ENCODE measurements around the gene P2RX7. TPM values are rescaled to one million over a fixed set of nuclear protein-coding genes. Genes with fewer than 3 reads are reported as not detected.
A peak's percentile ranks its signal among the peaks of the same experiment; 100 is the strongest.
"Not testable (repeated sequence)": the region's sequence is repeated elsewhere in the genome, so short reads cannot be mapped to it uniquely, and the experiment has no call there.

P2RX7 gene
- total RNA-seq, 1 donor from 2014 or later, result 0.07 TPM

DNA sequence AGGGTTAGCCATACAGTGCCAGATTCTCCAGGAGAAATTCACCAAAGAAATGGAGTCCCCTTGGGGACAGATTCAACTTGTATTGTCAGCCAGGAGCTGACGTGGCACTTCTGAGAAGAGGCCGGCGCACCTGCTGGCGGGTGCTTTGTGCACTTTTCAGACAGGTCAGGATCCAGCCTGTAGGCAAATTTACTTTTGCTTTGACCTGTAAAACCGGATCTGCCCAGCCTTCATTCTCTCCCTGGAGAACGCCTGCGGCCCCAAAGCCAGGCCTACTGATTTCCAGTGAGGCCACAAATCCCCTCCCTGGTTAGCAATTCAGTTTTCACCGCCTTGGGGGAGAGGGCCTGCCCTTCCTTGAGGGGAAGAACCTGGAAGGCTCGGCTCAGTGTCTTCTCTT lies 94.6 kb downstream of the P2RX7 start:
- H3K4me1 Mint-ChIP-seq (ENCODE audit: low read depth, unreplicated experiment), result no peaks in the 10 kb centered on the region
- Histone ChIP-seq H3K4me2 (ENCODE audit: low read length) (no peak overlapping the region), H3K9ac (ENCODE audit: low read length) (no peak overlapping the region), H2AFZ (ENCODE audit: low read depth, low read length) (no peak overlapping the region), H3K36me3 (ENCODE audit: insufficient read depth, low read length) (no peaks in the 10 kb centered on the region), H3K9me3 (ENCODE audit: insufficient read depth, low read depth, low read length) (no peaks in the 10 kb centered on the region), H3K4me1 (ENCODE audit: insufficient read depth, low read length) (no peaks in the 10 kb centered on the region), H3K27me3 (ENCODE audit: insufficient read depth, low read length) (no peaks in the 10 kb centered on the region), H3K27ac (ENCODE audit: low read depth, low read length) (no peak overlapping the region), H4K20me1 (ENCODE audit: insufficient read depth, low read length) (no peaks in the 10 kb centered on the region), H3K79me2 (ENCODE audit: insufficient read depth, low read length) (no peaks in the 10 kb centered on the region), H3K4me3 (ENCODE audit: insufficient read depth, low read depth, low read length) (no peak overlapping the region)
- no peak for DNase-seq (ENCODE audit: low read depth)
- TF ChIP-seq, protein P1, sequence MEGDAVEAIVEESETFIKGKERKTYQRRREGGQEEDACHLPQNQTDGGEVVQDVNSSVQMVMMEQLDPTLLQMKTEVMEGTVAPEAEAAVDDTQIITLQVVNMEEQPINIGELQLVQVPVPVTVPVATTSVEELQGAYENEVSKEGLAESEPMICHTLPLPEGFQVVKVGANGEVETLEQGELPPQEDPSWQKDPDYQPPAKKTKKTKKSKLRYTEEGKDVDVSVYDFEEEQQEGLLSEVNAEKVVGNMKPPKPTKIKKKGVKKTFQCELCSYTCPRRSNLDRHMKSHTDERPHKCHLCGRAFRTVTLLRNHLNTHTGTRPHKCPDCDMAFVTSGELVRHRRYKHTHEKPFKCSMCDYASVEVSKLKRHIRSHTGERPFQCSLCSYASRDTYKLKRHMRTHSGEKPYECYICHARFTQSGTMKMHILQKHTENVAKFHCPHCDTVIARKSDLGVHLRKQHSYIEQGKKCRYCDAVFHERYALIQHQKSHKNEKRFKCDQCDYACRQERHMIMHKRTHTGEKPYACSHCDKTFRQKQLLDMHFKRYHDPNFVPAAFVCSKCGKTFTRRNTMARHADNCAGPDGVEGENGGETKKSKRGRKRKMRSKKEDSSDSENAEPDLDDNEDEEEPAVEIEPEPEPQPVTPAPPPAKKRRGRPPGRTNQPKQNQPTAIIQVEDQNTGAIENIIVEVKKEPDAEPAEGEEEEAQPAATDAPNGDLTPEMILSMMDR (IDR thresholded peaks at IDR 0.05; ENCODE audit: insufficient read depth, low read depth, low read length), result no peak
- TF ChIP-seq EZH2 (IDR thresholded peaks at IDR 0.05; ENCODE audit: insufficient read depth, low read length), result no peak
- no peak overlapping the region for H3K4me3 Mint-ChIP-seq (ENCODE audit: unreplicated experiment)
- no peak overlapping the region for H3K27ac Mint-ChIP-seq (ENCODE audit: unreplicated experiment)
- FAIRE-seq, result no peak
- H3K27me3 Mint-ChIP-seq (ENCODE audit: low read depth, unreplicated experiment), result no peaks in the 10 kb centered on the region
- H3K36me3 Mint-ChIP-seq (ENCODE audit: low read depth, unreplicated experiment), result peaks cover 11% of the 10 kb centered on the region
- no peaks in the 10 kb centered on the region for H3K9me3 Mint-ChIP-seq (ENCODE audit: unreplicated experiment)

GRCh38 chr12:121228919-121229665 lies 96.4 kb downstream of the P2RX7 start:
- TF ChIP-seq EZH2 (IDR thresholded peaks at IDR 0.05; ENCODE audit: insufficient read depth, low read length), result no peak
- Mint-ChIP-seq H3K4me1 (ENCODE audit: low read depth, unreplicated experiment) (no peaks in the 10 kb centered on the region), H3K9me3 (ENCODE audit: unreplicated experiment) (no peaks in the 10 kb centered on the region), H3K4me3 (ENCODE audit: unreplicated experiment) (no peak overlapping the region), H3K27ac (ENCODE audit: unreplicated experiment) (no peak overlapping the region), H3K27me3 (ENCODE audit: low read depth, unreplicated experiment) (no peaks in the 10 kb centered on the region), H3K36me3 (ENCODE audit: low read depth, unreplicated experiment) (peaks cover 12% of the 10 kb centered on the region)
- Histone ChIP-seq H3K4me2 (ENCODE audit: low read length) (no peak overlapping the region), H3K27ac (ENCODE audit: low read depth, low read length) (no peak overlapping the region), H3K27me3 (ENCODE audit: insufficient read depth, low read length) (no peaks in the 10 kb centered on the region), H3K79me2 (ENCODE audit: insufficient read depth, low read length) (no peaks in the 10 kb centered on the region), H3K4me1 (ENCODE audit: insufficient read depth, low read length) (no peaks in the 10 kb centered on the region), H4K20me1 (ENCODE audit: insufficient read depth, low read length) (no peaks in the 10 kb centered on the region), H3K9ac (ENCODE audit: low read length) (no peak overlapping the region), H3K36me3 (ENCODE audit: insufficient read depth, low read length) (no peaks in the 10 kb centered on the region), H3K9me3 (ENCODE audit: insufficient read depth, low read depth, low read length) (no peaks in the 10 kb centered on the region), H3K4me3 (ENCODE audit: insufficient read depth, low read depth, low read length) (no peak overlapping the region), H2AFZ (ENCODE audit: low read depth, low read length) (no peak overlapping the region)
- DNase-seq (ENCODE audit: low read depth), result no peak
- FAIRE-seq, result no peak

- H3K36me3 Mint-ChIP-seq (ENCODE audit: low read depth, unreplicated experiment), result peaks cover 12% of the 10 kb centered on the region
- H2AFZ ChIP-seq (ENCODE audit: low read depth, low read length); H3K4me2 ChIP-seq (ENCODE audit: low read length): not testable (repeated sequence)
Observed at GRCh38 chr12:121229826-121230537, 97.3 kb downstream of the P2RX7 start.

More at GRCh38 chr12:121229826-121230537, 97.3 kb downstream of the P2RX7 start:
- H3K4me1 ChIP-seq (ENCODE audit: insufficient read depth, low read length); H3K9me3 ChIP-seq (ENCODE audit: insufficient read depth, low read depth, low read length); H3K9me3 Mint-ChIP-seq (ENCODE audit: unreplicated experiment); H3K4me3 Mint-ChIP-seq (ENCODE audit: unreplicated experiment); H3K27ac Mint-ChIP-seq (ENCODE audit: unreplicated experiment); H3K27me3 ChIP-seq (ENCODE audit: insufficient read depth, low read length); FAIRE-seq; H3K9ac ChIP-seq (ENCODE audit: low read length); H3K36me3 ChIP-seq (ENCODE audit: insufficient read depth, low read length); H3K79me2 ChIP-seq (ENCODE audit: insufficient read depth, low read length); H4K20me1 ChIP-seq (ENCODE audit: insufficient read depth, low read length); H3K27me3 Mint-ChIP-seq (ENCODE audit: low read depth, unreplicated experiment); H3K4me3 ChIP-seq (ENCODE audit: insufficient read depth, low read depth, low read length); H3K4me1 Mint-ChIP-seq (ENCODE audit: low read depth, unreplicated experiment); H3K27ac ChIP-seq (ENCODE audit: low read depth, low read length): not testable (repeated sequence)
- TF ChIP-seq, protein P1 (IDR thresholded peaks at IDR 0.05; ENCODE audit: insufficient read depth, low read depth, low read length), result peak; percentile 86
- DNase-seq (ENCODE audit: low read depth), result peak; percentile 39
